ENCODE data around the gene SWAP70.

- TF ChIP-seq CTCF (IDR thresholded peaks at IDR 0.05) (no peak), POLR2A (IDR thresholded peaks at IDR 0.05) (no peak)
These were observed 11.8 kb upstream of the SWAP70 start for GRCh38 chr11:9651899-9652748.
